ENCODE results near the gene TMC2.

TMC2 gene

GRCh38 chr20:2654384-2654822, 118.0 kb downstream of the TMC2 start:
- ChIA-PET POLR2A (interaction anchor here (4.5 kb wide), 1 partner anchor 10 kb away, joined by 36 read pairs; the partner anchor contains the start of gene IDH3B), CTCF (interaction anchor here (0.9 to 1.2 kb wide), 3 partner anchors 9 to 133 kb away, joined by 3 to 5 read pairs (median 3); partner anchors contain the start of gene IDH3B)
- DNase-seq (ENCODE audit: low read depth, low spot score): no peak
- no peak for TF ChIP-seq CTCF (IDR thresholded peaks at IDR 0.05; ENCODE audit: insufficient read depth, low read length, missing control alignments)
- peak overlapping the region; percentile 90 for H3K4me3 ChIP-seq (ENCODE audit: low read depth, low read length)

- CTCF ChIA-PET: interaction anchor here (1.1 to 1.2 kb wide), 2 partner anchors 9 to 133 kb away, joined by 3 to 5 read pairs; partner anchors contain the start of gene IDH3B
- no peak for TF ChIP-seq CTCF (IDR thresholded peaks at IDR 0.05; ENCODE audit: insufficient read depth, low read length, missing control alignments)
- POLR2A ChIA-PET: interaction anchor here (4.5 kb wide), 1 partner anchor 9 kb away, joined by 36 read pairs; the partner anchor contains the start of gene IDH3B
- peak overlapping the region; percentile 90 for H3K4me3 ChIP-seq (ENCODE audit: low read depth, low read length)
- DNase-seq (ENCODE audit: low read depth, low spot score): no peak
Measured at GRCh38 chr20:2654831-2655230, 118.5 kb downstream of the TMC2 start.

- H3K4me3 ChIP-seq (ENCODE audit: low read depth, low read length): no peak overlapping the region
- POLR2A ChIA-PET: interaction anchor here (4.5 kb wide), 1 partner anchor 9 kb away, joined by 36 read pairs; the partner anchor contains the start of gene IDH3B
- TF ChIP-seq CTCF (IDR thresholded peaks at IDR 0.05; ENCODE audit: insufficient read depth, low read length, missing control alignments): no peak
- DNase-seq (ENCODE audit: low read depth, low spot score): no peak
- CTCF ChIA-PET: interaction anchor here (1.4 kb wide), 1 partner anchor 131 kb away, joined by 3 read pairs; no protein-coding TSS in a partner anchor
Measured at GRCh38 chr20:2655331-2656116, 119.2 kb downstream of the TMC2 start.

- CTCF ChIA-PET: interaction anchor here (1.4 kb wide), 1 partner anchor 132 kb away, joined by 3 read pairs; no protein-coding TSS in a partner anchor
- POLR2A ChIA-PET: no interaction called here
Measured at GRCh38 chr20:2656471-2657117, 120.2 kb downstream of the TMC2 start.

GRCh38 chr20:2657241-2657640, 120.9 kb downstream of the TMC2 start:
- no peak overlapping the region for H3K4me3 ChIP-seq (ENCODE audit: low read depth, low read length)
- POLR2A ChIA-PET: no interaction called here
- no peak for TF ChIP-seq CTCF (IDR thresholded peaks at IDR 0.05; ENCODE audit: insufficient read depth, low read length, missing control alignments)
- no peak for DNase-seq (ENCODE audit: low read depth, low spot score)
- CTCF ChIA-PET: no interaction called here

More at GRCh38 chr20:2656471-2657117, 120.2 kb downstream of the TMC2 start:
- H3K4me3 ChIP-seq (ENCODE audit: low read depth, low read length): no peak overlapping the region
- TF ChIP-seq CTCF (IDR thresholded peaks at IDR 0.05; ENCODE audit: insufficient read depth, low read length, missing control alignments): no peak
- DNase-seq (ENCODE audit: low read depth, low spot score): no peak

- TF ChIP-seq CTCF (IDR thresholded peaks at IDR 0.05; ENCODE audit: insufficient read depth, low read length, missing control alignments): no peak
- ChIA-PET CTCF (no interaction called here), POLR2A (no interaction called here)
Measured at GRCh38 chr20:2657674-2658073, 121.3 kb downstream of the TMC2 start.

More at GRCh38 chr20:2657674-2658073, 121.3 kb downstream of the TMC2 start:
- no peak for DNase-seq (ENCODE audit: low read depth, low spot score)
- H3K4me3 ChIP-seq (ENCODE audit: low read depth, low read length): no peak overlapping the region
